ENCODE measurements around the gene ELP4.

Gene ELP4

GRCh38 chr11:31827455-31828206 lies 318.1 kb downstream of the ELP4 start:
- DNase-seq = no peak

- DNase-seq = no peak
These were observed 318.6 kb downstream of the ELP4 start for GRCh38 chr11:31828217-31828616.

- no peak for DNase-seq
These were observed 320.8 kb downstream of the ELP4 start for GRCh38 chr11:31830406-31830805.

GRCh38 chr11:31834237-31834636 lies 324.7 kb downstream of the ELP4 start:
- DNase-seq = no peak
